ENCODE data around the gene PDIA4. TPM values are rescaled to one million over a fixed set of nuclear protein-coding genes. Genes with fewer than 3 reads are reported as not detected.
A peak's percentile ranks its signal among the peaks of the same experiment; 100 is the strongest.
"Not testable (repeated sequence)": the region's sequence is repeated elsewhere in the genome, so short reads cannot be mapped to it uniquely, and the experiment has no call there.

Gene PDIA4
- total RNA-seq, 1 donor from 2014 or later: 411 TPM

DNA sequence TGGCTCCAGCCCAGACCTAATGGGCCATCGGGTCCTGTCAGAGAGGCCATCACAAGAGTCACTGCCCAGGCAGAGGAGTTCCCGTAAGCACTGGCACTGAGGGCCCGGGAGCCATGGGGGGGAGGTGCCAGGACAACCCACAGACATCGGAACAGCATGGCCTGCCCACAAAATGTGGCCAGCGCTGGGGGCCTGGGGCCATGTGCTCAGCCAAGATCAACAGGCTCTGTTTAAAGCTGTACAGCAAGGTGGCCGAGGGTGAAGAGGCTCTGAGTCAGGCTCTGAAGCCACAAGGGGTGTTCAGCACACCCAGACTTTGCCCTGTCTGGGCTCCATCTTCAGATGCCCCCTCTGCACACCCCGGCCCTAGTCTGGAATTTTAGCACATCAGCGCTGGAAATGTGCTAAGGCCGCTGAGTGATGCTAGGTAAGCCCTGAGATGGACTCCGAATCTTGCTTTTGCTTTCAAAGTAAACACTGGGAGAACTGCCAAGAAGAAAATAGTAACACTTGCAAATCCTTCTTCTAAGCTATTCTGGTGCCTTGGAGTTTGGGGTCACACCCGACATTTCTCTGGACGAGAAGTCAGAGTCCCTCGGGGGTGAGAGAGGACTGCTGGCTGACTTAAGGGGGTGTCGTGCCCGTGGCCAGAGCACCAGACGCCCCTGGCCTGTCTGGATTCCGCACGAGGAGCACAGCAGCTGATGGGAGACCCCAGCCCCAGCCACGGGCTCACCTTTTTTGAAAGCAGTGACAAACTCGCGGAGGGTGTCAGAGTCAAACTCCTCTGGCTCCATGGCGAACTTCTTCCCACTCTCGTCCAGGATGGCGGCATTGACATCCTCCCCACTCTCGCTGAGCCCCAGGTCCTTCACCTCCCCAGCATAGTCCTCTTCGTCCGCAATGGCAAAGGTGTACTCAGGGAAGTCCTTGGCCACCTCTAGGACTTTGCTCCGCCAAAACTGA, 23.6 kb downstream of the PDIA4 start:
- no peak for DNase-seq (ENCODE audit: low read depth)

DNA sequence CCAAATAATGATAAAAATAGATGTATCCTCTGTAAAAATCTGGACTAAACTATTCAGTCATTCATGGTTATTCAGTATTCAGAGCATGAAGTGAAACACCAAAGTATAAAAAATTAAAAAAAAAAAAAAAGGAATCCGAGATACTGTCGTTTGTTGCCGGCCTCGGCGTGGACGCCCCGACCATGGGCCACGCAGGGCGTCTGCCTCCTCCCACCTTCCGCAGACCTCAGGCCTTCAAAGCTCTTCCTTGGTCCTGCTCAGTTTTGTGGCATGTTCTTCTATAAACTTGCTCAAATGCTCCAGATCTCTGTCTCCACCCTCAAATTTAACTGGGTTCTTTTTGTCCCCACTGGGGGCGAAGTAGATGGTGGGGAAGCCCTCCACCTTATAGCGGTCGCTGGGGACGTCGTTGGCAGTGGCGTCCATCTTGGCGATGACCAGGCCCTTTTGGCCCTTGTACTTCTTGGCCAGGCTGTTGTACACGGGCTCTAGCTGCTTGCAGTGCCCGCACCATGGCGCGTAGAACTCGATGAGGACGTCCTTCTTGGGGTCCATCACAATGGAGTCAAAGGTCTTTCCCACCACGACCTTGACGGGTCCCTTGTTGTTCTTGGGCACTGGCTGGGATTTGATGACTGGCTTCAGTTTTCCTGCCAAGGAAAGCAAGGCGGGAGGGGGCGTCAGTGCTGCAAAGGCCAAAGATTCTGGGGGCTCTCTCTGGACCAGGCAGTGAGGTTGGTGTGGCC, 24.6 kb downstream of the PDIA4 start:
- DNase-seq (ENCODE audit: low read depth): no peak

DNA sequence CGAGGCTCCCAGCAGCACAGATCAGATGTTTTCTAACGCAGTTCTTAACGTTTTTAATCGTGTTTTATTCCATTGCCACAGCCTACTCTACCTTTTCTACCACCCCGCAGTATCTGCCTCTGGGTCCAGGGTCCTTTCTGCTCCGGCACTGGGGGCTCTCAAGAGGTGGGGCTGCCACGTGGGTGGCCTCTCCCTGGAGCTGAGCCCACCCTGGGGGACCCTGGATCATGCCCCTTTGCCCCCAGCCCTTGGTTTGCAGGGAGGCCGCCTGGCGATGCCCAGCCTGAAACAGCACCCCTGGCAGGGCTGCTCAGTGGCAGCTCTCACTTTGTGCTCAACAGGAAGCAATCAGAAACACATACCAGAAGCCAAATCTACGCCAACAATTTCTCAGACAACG, 25.3 kb downstream of the PDIA4 start:
- DNase-seq (ENCODE audit: low read depth): no peak

DNA sequence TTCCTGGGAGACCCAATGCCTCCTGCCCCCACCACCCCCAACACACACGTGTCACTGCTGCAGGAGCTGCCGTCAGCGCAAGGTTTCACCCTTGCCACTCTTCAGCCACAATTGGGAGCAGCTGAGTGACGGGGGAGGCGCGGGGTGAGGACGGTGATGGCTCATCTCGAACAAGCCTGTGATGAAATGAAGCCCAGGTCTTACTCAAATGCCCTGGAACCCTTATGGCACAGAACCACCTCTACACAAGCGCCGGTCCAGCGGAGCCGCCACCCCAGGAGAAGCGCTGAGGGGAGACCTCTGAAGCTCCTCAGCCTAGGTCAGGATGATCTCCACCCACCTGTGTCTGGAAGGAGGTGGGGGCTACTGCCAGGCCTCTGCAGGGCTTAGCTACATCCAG, 25.7 kb downstream of the PDIA4 start:
- no peak for DNase-seq (ENCODE audit: low read depth)

DNA sequence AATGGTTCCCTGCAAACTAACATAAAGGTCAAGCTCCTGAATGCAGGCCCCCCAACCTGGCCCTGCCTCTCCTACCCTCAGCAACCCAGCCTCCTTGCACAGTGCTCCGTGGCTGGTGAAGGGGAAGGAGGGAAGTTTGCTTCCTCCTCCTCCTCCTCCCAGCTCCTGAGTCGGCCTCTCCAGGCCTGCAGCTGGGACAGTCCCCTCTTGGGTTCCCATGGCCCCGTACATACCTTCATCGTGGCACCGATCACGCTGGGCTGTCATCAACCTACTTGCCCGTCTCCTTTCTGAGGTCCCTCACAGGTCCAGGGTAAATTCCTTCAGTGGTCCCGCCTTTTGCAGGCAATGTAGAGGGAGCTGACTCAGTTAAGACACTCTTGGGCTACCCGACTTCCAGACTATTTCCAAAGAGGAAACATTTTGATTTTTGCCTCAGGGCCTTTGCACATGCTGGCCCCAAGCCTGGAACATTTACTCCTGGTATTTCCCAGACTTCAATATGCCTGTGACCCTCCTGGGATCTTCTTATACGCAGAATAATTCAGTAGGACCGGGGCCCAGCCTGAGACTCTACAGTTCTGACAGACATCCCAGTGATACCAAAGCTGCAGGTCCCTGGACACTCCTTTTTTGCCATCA, 26.8 kb downstream of the PDIA4 start:
- no peak for DNase-seq (ENCODE audit: low read depth)

DNA sequence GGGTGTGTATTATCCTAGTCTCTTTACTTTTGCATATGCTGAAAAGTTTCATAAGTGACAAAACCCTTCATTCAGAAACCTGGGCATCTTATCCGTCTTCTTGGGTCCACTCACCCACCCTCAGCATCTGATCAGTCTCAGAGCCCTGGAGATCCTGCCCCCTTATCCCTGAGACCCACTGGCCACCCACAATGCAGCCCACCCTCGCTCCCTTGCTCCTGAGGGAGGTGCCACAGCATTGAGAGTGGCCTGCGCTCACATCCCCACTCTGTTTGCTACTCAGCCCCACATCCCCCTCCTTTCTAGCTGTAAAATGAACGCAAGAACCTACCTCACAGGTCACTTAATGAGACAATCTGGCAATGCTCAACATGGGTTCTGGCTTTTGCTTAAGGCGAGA, 27.3 kb downstream of the PDIA4 start:
- DNase-seq (ENCODE audit: low read depth): no peak

DNA sequence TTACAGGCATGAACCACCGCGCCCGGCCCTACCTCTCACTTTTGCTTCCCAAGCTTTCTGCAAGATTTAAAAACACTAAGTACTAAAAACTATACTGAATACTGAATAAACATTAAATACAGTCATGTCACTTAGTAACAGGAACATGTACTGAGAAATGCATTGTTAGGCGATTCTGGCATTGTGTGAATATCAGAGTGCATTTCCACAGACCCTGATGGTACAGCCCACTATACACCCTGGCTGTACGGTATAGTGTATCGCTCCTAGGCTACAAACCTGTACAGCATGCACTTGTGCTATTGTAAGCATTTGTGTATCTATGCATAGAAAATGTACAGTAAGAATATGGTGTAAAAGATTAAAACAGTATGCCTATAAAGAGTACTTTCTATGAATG, 29.1 kb downstream of the PDIA4 start:
- DNase-seq (ENCODE audit: low read depth): no peak

DNA sequence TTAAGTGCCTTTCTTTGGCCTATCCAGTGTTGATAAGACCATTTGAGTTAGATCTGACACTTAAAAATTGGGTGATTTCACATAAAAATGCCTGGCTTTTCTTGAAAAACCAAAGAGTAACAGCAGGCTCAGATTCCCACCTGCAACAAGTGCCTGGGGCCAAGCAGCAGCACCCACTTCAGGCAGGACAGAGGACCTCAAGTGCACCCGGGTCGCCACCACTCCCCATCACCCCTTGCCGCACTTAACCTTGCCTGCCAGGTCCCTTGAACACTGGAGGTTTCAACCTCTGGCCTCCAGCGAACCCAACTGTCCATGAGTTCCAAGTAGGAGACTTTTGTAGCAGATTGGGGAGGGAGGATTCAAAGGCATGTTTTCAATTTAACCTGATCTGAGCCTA, 30.8 kb downstream of the PDIA4 start:
- DNase-seq (ENCODE audit: low read depth): no peak

DNA sequence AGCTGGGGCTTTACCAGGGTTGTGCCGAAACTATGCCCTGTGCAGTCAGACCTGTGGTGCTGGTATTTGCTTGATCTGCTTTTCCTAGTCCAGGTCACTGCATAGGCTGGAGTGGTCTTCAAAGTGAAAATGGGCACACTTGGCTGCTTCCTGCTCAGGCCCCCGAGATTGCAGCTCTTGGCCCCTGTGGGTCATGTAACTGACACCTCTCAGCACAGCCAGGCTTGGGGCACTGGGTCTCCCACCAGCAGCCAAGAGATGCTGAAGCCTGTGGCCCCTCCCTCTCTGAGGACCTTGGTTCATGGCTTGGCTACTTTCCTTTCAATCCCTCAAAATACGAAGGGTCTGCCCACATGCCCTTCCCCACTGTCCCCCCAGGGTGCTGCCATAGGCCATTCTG, 33.7 kb downstream of the PDIA4 start:
- DNase-seq (ENCODE audit: low read depth): no peak

DNA sequence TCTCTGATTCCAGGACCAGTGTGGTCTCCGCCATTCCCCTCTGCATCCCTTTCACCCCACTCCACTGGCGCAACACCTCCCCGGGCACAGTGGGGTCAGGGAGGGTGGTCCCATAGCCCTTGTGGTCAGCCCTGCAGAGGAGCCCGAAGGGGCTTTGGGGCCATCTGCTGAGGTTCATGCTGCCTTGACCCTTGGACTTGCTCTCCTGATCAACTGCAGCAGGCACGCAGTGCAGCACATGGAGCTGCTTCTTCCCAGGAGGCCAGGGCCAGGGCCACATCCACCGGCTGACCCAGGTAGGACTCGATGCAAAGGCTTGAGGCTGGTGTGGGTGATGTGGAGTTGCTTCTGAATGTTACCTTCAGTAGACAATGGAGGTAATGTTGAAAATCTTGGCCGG, 35.1 kb downstream of the PDIA4 start:
- DNase-seq (ENCODE audit: low read depth): no peak

DNA sequence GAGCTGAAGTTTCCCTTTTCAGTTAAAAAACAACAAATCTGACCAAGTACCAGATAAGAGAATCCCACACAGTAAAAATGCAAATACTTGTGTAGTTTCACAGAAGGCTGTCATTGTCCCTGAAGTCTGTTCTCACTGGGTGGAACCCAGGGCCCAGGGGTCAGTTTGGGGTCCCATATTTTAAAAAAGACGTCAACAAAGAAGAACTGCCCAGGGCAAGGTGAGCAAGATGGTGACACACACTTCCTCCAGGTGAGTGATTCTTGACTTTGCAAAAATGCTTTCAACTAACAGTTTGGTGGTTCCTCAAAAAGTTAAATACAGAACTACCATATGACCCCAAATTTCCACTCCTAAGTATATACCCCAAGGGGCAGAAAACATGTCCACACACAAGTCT, 36.8 kb downstream of the PDIA4 start:
- DNase-seq (ENCODE audit: low read depth): no peak

DNA sequence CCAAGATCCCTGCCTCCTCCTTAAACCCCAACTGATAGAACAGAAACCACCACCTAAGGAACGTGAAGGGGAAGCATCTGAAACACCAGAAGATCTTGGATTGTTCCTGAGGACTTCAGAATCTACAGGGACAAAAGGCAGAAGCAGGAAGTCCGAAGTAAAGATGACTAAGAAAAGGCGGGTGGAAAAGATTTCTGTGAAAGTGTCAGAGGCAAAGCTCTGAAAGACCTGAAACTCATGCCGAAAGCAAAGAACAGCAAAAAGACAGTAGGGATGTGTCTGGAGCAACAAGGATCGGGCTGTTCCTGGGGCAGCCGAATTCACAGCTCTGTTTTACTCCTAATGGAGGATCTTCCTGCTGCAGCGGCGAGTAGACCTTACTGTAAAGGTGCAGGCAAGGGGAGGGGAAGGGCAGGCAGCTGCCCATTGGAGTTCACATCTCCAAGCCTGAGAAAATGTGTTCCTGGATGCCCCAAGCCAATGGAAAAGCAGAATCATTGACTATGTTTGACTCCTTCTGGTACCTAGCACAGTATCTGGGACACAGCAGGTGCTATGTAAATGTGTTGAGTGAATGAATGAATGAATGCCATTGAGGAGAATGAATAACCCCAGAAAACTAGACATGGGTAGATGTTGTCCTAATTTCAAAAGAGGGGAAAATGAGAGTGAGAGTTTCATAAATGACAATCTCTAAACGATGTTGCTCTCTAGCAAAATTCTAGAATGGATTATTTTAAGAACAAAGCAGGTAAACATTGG, 40.4 kb downstream of the PDIA4 start:
- DNase-seq (ENCODE audit: low read depth): no peak

DNA sequence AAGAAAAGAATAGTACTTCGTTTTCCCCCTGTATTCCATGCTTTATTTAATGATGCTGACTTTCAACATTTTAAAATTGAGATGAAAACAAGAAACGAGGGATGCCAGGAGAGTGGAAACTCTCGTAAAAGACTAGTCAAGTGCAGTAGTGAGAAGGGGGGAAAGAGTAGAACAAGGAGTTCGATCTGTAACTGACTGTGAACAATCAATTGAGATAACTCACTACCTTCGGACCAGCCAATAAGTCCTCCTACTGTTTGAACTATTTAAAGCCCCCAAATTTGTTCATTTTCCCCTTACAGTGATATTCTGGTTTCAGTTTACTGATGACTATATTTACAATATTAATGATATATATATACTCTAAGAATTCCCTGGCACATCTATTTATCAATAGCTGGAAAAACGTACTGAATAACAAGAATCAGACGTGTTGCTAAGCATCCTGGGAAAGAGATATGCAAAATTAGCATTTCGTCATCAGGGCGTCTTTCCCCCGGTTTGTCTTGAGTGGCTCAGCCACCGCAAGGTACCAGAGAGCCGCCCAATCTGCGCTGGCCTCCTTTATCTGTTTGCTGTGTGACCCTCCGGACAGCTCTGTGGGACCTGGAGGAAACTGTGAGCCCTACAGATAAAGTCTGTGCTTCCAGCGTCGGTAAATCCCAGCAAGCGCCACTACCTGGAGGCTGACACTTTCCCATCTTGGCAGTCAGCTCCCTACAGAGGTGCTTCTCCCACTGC, 41.1 kb downstream of the PDIA4 start:
- DNase-seq (ENCODE audit: low read depth): peak; percentile 92

DNA sequence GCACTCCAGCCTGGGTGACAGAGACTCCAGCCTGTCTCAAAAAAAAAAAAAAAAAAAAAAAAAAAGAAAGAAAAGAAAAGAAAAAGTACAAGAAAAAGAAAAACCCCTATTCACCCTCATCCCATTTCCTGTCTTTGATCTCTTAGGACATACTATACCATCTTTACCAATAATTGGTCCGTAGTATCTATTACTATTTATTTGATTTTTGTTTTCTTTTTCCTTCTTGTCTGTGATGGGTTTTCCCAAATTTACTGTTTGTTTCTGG, 41.6 kb downstream of the PDIA4 start:
- DNase-seq (ENCODE audit: low read depth): no peak

DNA sequence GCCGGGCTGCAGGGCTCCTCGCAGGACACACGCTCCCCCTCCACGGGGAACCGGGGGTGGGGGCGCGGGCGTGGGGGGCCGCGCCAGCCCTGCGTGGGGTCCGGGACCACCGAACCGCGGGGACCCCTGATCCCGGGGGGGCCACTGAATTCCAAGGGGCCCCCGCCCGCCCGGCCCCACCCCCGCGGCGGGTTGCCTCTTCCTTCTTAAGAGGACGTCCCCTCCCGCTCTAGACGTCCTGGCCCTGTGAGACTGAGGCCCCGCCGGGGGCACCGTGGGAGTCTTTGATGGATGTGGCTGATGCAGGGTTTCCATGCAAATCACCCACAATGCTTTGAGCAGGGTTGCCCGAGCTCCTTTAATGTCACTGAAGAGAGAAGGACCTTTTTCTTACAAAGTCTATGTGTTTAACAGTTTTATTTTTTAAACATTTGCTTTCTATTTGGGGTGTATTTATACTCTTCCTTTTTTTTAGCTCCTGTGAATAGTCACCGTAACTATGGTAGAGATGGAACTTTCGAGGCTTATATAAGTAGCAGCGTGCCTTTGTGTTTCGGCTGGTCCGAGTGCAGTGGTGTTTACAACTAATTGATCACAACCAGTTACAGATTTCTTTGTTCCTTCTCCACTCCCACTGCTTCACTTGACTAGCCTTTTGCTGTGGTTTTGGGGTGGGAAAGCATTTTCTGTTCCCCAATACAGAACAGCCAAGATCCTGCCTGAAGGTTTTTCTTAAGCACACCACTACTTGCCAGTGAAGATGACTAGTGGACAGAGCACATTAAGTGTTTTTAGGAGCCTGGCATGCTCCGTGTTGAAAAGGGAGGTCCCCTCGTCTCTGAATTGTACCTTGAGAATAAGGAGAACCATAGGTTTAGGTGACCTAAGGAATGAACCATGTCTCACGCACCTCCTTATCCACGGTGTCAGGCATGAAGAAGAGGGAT, 44.8 kb downstream of the PDIA4 start:
- DNase-seq (ENCODE audit: low read depth): peak; percentile 84

DNA sequence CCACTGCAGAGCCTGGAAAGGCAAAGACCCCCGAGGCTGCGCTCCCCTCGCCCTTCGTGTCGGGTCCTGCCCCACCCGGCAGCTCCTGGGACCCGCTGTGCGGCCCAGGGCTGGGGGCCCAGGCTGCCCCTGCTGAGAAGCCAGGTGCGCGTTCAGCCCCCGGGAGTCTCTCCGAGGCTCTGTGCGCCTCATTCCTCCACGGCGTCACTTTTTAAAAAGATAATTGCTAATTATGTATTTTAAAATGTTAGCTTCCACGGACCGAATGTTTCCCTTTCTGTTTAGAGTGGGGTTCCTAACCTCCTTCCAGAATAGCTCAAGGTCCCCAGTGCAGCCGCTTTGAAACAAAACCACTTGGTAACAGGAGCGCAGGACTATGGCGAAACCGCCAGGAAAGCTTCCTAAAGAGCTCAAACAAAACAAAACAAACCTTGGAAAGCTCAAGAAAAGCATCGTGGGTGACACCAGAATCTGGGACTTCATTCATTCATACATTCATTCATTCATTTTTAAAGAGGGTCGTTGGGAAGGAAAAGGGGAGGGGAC, 45.6 kb downstream of the PDIA4 start:
- DNase-seq (ENCODE audit: low read depth): peak; percentile 46

DNA sequence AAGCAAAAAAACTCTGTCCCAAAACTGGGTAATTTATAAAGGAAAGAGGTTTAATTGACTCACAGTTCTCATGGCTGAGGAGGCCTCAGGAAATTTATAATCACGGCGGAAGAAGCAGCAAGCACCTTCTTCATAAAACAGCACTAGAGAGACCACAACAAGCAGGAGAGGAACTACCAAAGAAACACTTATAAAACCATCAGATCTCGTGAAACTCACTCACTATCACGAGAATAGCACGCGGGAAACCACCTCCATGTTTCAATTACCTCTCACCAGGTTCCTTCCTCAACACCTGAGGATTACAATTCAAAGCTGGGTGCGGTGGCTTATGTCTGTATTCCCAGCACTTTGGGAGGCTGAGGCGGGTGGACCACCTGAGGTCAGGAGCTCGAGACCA, 48.5 kb downstream of the PDIA4 start:
- no peak for DNase-seq (ENCODE audit: low read depth)

DNA sequence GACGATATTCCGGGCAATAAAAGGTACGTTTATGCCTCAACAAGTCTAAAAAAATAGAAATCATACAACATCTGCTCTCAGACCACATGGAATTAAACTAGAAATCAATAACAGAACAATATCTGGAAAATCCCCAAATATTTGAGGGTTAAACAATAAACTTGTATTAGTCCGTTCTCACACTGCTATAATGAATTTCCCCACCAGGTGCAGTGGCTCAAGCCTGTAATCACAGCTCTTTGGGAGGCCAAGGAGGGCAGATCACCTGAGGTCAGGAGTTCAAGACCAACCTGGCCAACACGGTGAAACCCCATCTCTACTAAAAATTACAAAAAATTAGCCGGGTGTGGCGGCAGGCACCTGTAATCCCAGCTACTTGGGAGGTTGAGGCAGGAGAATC, 49.2 kb downstream of the PDIA4 start:
- DNase-seq (ENCODE audit: low read depth): not testable (repeated sequence)

DNA sequence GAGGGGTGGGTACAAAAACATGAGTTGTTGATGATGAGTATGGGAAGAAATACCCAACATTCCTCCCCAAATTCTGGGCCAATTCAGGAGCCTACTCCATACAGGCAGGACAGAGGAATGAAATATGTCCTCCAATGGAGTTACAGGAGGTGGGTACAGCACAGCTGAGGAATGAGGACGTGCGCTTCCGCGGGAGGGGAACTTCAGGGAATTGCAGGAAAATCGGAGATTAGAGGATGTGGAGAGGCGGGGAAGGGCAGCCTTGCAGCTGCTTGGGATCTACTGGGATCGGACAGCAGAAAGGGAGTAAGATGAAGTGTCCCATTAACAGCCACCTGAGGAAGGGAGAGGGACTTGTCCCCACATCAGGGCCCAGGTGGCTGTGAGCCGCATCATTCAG, 50.2 kb downstream of the PDIA4 start:
- DNase-seq (ENCODE audit: low read depth): no peak

Measured in myocyte (in vitro differentiated cells).